Measurements from ENCODE around the gene STAB1. TPM values are rescaled to one million over a fixed set of nuclear protein-coding genes. Genes with fewer than 3 reads are reported as not detected.

STAB1 gene
- total and polyA plus RNA-seq, 8 donors, result 8.2 to 140 (median 50.5) TPM

DNA sequence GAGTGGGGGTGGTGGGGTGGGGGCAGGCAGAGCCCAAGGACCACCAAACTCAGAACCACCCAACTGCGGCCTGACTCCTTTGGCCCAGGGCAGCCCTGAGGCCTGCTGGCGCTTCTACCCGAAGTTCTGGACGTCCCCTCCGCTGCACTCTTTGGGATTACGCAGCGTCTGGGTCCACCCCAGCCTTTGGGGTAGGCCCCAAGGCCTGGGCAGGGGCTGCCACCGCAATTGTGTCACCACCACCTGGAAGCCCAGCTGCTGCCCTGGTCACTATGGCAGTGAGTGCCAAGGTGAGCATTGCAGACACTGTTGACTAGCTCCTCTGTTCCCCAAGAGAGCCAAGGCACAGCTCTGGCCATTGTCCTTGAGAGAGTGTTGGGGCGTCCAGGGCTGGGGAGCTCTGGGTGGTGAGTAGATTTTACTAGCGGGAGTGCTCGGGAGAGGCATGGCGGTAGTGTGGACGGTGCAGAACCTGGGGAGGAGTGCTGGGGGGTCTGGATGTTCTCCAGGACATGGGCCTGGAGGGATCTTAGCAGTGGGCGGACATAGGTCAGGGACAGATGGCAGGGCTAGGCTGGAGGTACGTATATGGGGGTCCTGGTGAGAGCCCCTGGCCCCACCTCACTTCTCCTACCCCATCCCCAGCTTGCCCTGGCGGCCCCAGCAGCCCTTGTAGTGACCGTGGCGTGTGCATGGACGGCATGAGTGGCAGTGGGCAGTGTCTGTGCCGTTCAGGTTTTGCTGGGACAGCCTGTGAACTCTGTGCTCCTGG, 25.8 kb downstream of the STAB1 start:
- FAIRE-seq (no peak), DNase-seq (peak in 1 of 6 donors; percentile 17), ATAC-seq (no peak)
- Histone ChIP-seq H3K36me3 (no peaks in the 10 kb centered on the region), H3K4me1 (no peaks in the 10 kb centered on the region), H3K9me3 (no peaks in the 10 kb centered on the region), H3K4me3 (no peak overlapping the region), H3K27me3 (no peaks in the 10 kb centered on the region), H3K27ac (no peak overlapping the region)
- intact Hi-C loops (cut with DNase I), result no loop called here
- no peak for TF ChIP-seq CTCF (IDR thresholded peaks at IDR 0.05)
- 90 to 91% methylated on average over 19 to 20 of the region's 20 CpGs for WGBS, 2 donors

GRCh38 chr3:52521488-52521824, 26.3 kb downstream of the STAB1 start:
- ATAC-seq (no peak), FAIRE-seq (no peak), DNase-seq (peak in 2 of 6 donors; percentile 12 to 64)
- Histone ChIP-seq H3K4me3 (no peak overlapping the region), H3K27ac (no peak overlapping the region), H3K27me3 (no peaks in the 10 kb centered on the region), H3K4me1 (no peaks in the 10 kb centered on the region), H3K36me3 (no peaks in the 10 kb centered on the region), H3K9me3 (no peaks in the 10 kb centered on the region)
- intact Hi-C loops (cut with DNase I), result no loop called here
- 87 to 93% methylated on average over 8 of the region's 8 CpGs for WGBS, 2 donors
- TF ChIP-seq CTCF (IDR thresholded peaks at IDR 0.05), result no peak

- DNase-seq (peak in 3 of 6 donors; percentile 11 to 54 (median 40)), ATAC-seq (no peak), FAIRE-seq (no peak)
- H3K27me3 ChIP-seq, result no peaks in the 10 kb centered on the region
- no peak overlapping the region for H3K4me3 ChIP-seq
- no peaks in the 10 kb centered on the region for H3K36me3 ChIP-seq
- H3K9me3 ChIP-seq, result no peaks in the 10 kb centered on the region
- intact Hi-C loops (cut with DNase I), result no loop called here
- TF ChIP-seq CTCF (IDR thresholded peaks at IDR 0.05), result no peak
- H3K4me1 ChIP-seq, result no peaks in the 10 kb centered on the region
- H3K27ac ChIP-seq, result no peak overlapping the region
- 94 to 95% methylated on average over 33 of the region's 33 CpGs for WGBS, 2 donors
Observed at GRCh38 chr3:52521881-52522650, 26.9 kb downstream of the STAB1 start.

DNA sequence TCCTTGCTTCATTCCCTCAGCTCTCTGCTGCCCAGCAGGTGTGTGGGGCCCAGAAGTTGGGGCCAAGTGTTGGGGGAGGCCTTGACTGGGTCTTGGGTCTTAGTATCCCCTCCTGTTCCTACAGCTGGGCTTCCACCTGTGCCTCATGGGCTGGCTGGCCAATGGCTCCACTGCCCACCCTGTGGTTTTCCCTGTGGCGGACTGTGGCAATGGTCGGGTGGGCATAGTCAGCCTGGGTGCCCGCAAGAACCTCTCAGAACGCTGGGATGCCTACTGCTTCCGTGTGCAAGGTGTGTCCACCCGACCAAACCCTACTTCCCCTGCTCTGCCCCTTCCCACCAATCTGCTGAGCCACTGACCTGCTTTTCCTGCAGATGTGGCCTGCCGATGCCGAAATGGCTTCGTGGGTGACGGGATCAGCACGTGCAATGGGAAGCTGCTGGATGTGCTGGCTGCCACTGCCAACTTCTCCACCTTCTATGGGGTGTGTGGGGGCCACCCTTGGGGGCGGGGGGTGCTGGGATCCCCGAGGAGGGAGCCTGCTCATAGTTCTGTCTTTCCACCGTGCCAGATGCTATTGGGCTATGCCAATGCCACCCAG, 27.6 kb downstream of the STAB1 start:
- FAIRE-seq (no peak), DNase-seq (peak in 2 of 6 donors; percentile 10 to 41), ATAC-seq (no peak)
- no peaks in the 10 kb centered on the region for H3K36me3 ChIP-seq
- intact Hi-C loops (cut with DNase I), result no loop called here
- no peaks in the 10 kb centered on the region for H3K9me3 ChIP-seq
- H3K4me3 ChIP-seq, result no peak overlapping the region
- TF ChIP-seq CTCF (IDR thresholded peaks at IDR 0.05), result no peak
- no peaks in the 10 kb centered on the region for H3K4me1 ChIP-seq
- no peak overlapping the region for H3K27ac ChIP-seq
- WGBS, 2 donors, result 89 to 93% methylated on average over 14 of the region's 14 CpGs
- no peaks in the 10 kb centered on the region for H3K27me3 ChIP-seq
